A673 (cell line): ENCODE data around the gene UBASH3A. TPM values are rescaled to one million over a fixed set of nuclear protein-coding genes. Genes with fewer than 3 reads are reported as not detected.

Source experiments
- BruUV-seq: library from RNA; stranded (reverse); fragments of 400-500 nt; replicated peaks from 2 replicates; lab custom pipeline; 2021; lab: Mats Ljungman, UMichigan
- CTCF ChIA-PET: fragments of 300-600 bp; sonication (Branson Sonifier 250); formaldehyde crosslinking; loops from one replicate; lab custom pipeline; 2022; ENCODE audit warnings: antibody characterized with exemption; lab: Charles Lee
- POLR2A ChIA-PET: fragments of 300-600 bp; sonication (Branson Sonifier 250); formaldehyde crosslinking; loops from one replicate; lab custom pipeline; 2022; ENCODE audit warnings: antibody characterized with exemption; ENCODE audit not compliant: low non-redundant PET; lab: Charles Lee
- DNase-seq: peaks from one replicate; pipeline ENCODE4 v3.0.0-alpha.2; 2015; ENCODE audit warnings: low spot score
- H3K27ac ChIP-seq: fragments of 200-600 bp; sonication (generic); 2 replicates; pipeline ENCODE4 v1.5.1; 2016; ENCODE audit warnings: mixed run types, low read depth, mild to moderate bottlenecking, mixed read lengths, antibody characterized with exemption, low read length; ENCODE audit not compliant: poor library complexity, severe bottlenecking
- H3K27me3 ChIP-seq: fragments of 200-600 bp; sonication (generic); replicated peaks from 2 replicates; pipeline ENCODE4 v1.6.1; 2017; ENCODE audit warnings: mixed run types, low read depth, mild to moderate bottlenecking, mixed read lengths, antibody characterized with exemption, low read length; ENCODE audit not compliant: insufficient read depth, poor library complexity
- H3K36me3 ChIP-seq: fragments of 200-600 bp; sonication (generic); 2 replicates; pipeline ENCODE4 v1.6.1; 2016; ENCODE audit warnings: mixed run types, mild to moderate bottlenecking, mixed read lengths, antibody characterized with exemption, low read length; ENCODE audit not compliant: insufficient read depth, poor library complexity, severe bottlenecking
- H3K4me1 ChIP-seq: fragments of 200-600 bp; sonication (generic); 2 replicates; pipeline ENCODE4 v1.6.1; 2017; ENCODE audit warnings: mixed run types, mild to moderate bottlenecking, mixed read lengths, antibody characterized with exemption, low read length; ENCODE audit not compliant: insufficient read depth, poor library complexity, severe bottlenecking
- H3K4me3 ChIP-seq: fragments of 200-600 bp; sonication (generic); 2 replicates; pipeline ENCODE4 v1.5.1; 2016; ENCODE audit warnings: low read depth, mixed run types, mild to moderate bottlenecking, mixed read lengths, low read length; ENCODE audit not compliant: poor library complexity, severe bottlenecking
- H3K9me3 ChIP-seq: fragments of 200-600 bp; sonication (generic); 2 replicates; pipeline ENCODE4 v1.6.1; 2016; ENCODE audit warnings: mixed run types, low read depth, mild to moderate bottlenecking, mixed read lengths, antibody characterized with exemption, low read length; ENCODE audit not compliant: poor library complexity, severe bottlenecking
- EZH2 ChIP-seq: fragments of 200-600 bp; sonication (generic); IDR thresholded peaks from 2 replicates; pipeline ENCODE4 v1.6.1; 2017; ENCODE audit warnings: borderline replicate concordance, low read depth, mild to moderate bottlenecking, mixed read lengths, antibody characterized with exemption, low read length; ENCODE audit not compliant: poor library complexity, severe bottlenecking
- intact Hi-C: fragments of 100-400 bp; cut with micrococcal nuclease; formaldehyde crosslinking; loops from one replicate; pipeline ENCODE4 v1.10.0; 2022; ENCODE audit not compliant: unreplicated experiment
- total RNA-seq: library from RNA; stranded (reverse); gene quantifications from 2 replicates; pipeline ENCODE4 v1.2.3, GENCODE V29; 2021
- TF ChIP-seq, protein P1 (sequence below): fragments of 300-800, 200-600 bp; sonication (generic); conservative IDR thresholded peaks from 2 replicates; pipeline ENCODE4 v1.5.1; 2017; ENCODE audit warnings: low read depth, mild to moderate bottlenecking, antibody characterized with exemption, low read length, moderate library complexity, mixed read lengths

The UBASH3A gene
- total RNA-seq, 1 experiment from 2014 or later = not detected

DNA sequence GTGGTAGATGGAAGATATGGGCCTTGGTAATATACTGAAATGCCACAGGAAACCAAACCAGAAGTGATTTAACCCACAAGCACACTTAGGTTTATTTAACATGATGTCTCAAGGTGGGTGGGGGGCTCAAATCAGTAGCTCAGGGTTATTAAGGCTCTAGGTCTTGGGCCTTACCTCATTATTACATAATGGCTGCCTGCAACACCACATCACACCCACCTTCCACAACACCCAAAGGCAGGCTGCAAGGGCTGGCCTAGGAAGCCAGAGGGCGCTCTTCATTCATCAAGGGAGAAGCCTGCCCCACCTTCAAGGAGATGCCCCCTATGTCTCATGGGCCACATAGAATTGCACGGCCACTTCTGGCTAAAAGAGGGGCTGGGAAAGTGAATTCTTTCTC lies 43.4 kb upstream of the UBASH3A start:
- intact Hi-C loops = no loop called here
- TF ChIP-seq, protein P1, sequence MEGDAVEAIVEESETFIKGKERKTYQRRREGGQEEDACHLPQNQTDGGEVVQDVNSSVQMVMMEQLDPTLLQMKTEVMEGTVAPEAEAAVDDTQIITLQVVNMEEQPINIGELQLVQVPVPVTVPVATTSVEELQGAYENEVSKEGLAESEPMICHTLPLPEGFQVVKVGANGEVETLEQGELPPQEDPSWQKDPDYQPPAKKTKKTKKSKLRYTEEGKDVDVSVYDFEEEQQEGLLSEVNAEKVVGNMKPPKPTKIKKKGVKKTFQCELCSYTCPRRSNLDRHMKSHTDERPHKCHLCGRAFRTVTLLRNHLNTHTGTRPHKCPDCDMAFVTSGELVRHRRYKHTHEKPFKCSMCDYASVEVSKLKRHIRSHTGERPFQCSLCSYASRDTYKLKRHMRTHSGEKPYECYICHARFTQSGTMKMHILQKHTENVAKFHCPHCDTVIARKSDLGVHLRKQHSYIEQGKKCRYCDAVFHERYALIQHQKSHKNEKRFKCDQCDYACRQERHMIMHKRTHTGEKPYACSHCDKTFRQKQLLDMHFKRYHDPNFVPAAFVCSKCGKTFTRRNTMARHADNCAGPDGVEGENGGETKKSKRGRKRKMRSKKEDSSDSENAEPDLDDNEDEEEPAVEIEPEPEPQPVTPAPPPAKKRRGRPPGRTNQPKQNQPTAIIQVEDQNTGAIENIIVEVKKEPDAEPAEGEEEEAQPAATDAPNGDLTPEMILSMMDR = peak; percentile 36
- TF ChIP-seq EZH2 = no peak
- DNase-seq = peak; percentile 30
- Histone ChIP-seq H3K27me3 (peaks cover 6% of the 10 kb centered on the region), H3K36me3 (no peaks in the 10 kb centered on the region), H3K27ac (no peak overlapping the region), H3K4me3 (no peak overlapping the region), H3K9me3 (peaks cover 5% of the 10 kb centered on the region), H3K4me1 (no peaks in the 10 kb centered on the region)
- BruUV-seq = no TSS peak
- ChIA-PET CTCF (no interaction called here), POLR2A (no interaction called here)

DNA sequence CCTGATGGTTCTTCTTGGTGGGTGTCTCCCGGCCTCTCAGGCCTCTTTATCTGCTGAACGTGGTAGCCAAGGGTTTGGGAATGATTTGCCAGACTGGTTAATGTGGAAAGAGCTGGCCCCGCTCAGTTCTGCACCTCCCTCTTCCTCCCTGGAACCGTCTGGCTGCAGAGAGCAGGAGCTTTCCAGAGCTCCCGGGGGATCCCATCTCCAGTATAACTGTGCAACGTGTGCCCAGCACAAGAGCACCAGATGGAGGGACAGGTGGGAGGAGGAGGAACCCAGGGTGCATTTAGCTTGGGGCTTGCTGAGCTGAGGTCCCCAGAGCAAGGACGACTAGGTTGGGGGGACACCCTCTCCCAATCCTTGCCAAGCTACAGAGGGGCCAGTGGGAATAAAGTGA lies 42.4 kb upstream of the UBASH3A start:
- ChIA-PET POLR2A (no interaction called here), CTCF (no interaction called here)
- no peaks in the 10 kb centered on the region for H3K36me3 ChIP-seq
- H3K27ac ChIP-seq = no peak overlapping the region
- peaks cover 6% of the 10 kb centered on the region for H3K27me3 ChIP-seq
- intact Hi-C loops = no loop called here
- no peaks in the 10 kb centered on the region for H3K4me1 ChIP-seq
- DNase-seq = no peak
- H3K9me3 ChIP-seq = peaks cover 5% of the 10 kb centered on the region
- TF ChIP-seq, protein P1 = no peak
- no peak for TF ChIP-seq EZH2
- no peak overlapping the region for H3K4me3 ChIP-seq
- BruUV-seq = no TSS peak

DNA sequence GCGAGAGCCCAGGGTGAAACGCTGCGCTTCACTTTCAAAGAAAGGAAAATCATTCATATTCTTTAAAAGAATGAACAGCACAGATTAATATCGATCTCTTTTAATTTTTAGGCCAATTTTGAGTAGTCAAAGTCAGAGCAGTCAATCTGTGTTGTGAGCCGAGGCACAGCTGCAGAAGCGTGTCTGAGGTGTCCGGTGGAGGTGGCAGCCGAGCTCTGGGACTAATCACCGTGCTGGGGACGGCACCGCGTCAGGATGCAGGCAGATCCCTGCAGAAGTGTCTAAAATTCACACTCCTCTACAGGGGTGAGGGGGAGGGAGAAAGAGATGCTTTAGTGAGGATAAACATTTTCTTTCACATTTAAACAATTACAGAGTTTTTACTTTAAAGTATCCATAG lies 41.5 kb upstream of the UBASH3A start:
- intact Hi-C loops = no loop called here
- no peak overlapping the region for H3K27ac ChIP-seq
- H3K4me3 ChIP-seq = no peak overlapping the region
- peaks cover under 1% of the 10 kb centered on the region for H3K27me3 ChIP-seq
- no peaks in the 10 kb centered on the region for H3K4me1 ChIP-seq
- no peak for DNase-seq
- BruUV-seq = no TSS peak
- H3K36me3 ChIP-seq = no peaks in the 10 kb centered on the region
- H3K9me3 ChIP-seq = peaks cover 5% of the 10 kb centered on the region
- ChIA-PET POLR2A (no interaction called here), CTCF (no interaction called here)
- TF ChIP-seq, protein P1 = no peak
- no peak for TF ChIP-seq EZH2
